BJ (cell line): ENCODE data around the gene AP1AR. TPM values are rescaled to one million over a fixed set of nuclear protein-coding genes. Genes with fewer than 3 reads are reported as not detected.

Experiments
- CTCF ChIA-PET: fragments of 350-600 bp; formaldehyde crosslinking; extraction: SDS; loops from one replicate; lab custom pipeline; 2021; ENCODE audit warnings: antibody characterized with exemption, inconsistent platforms; lab: Yijun Ruan, JAX
- POLR2A ChIA-PET: fragments of 300-600 bp; sonication (Branson Sonifier 250); formaldehyde crosslinking; extraction: SDS; loops from one replicate; lab custom pipeline; 2021; ENCODE audit warnings: antibody characterized with exemption; lab: Charles Lee
- DNase-seq: peaks from one replicate; pipeline ENCODE4 v3.0.0-alpha.2; 2011; ENCODE audit warnings: low read depth
- H3K27me3 ChIP-seq: 2 replicates; pipeline ENCODE4 v1.6.0; 2011; ENCODE audit warnings: low read length; ENCODE audit not compliant: control insufficient read depth, insufficient read depth
- H3K36me3 ChIP-seq: 2 replicates; pipeline ENCODE4 v1.5.1; 2011; ENCODE audit warnings: low read length; ENCODE audit not compliant: control insufficient read depth, insufficient read depth
- H3K4me3 ChIP-seq: 2 replicates; pipeline ENCODE4 v1.5.1; 2011; ENCODE audit warnings: low read depth, mild to moderate bottlenecking, control low read depth, low read length
- CTCF ChIP-seq: IDR thresholded peaks from 2 replicates; pipeline ENCODE4 v1.5.1; 2011; ENCODE audit warnings: low read depth, mild to moderate bottlenecking, control low read depth, inconsistent platforms, low read length, moderate library complexity; ENCODE audit not compliant: insufficient read depth
- polyA plus RNA-seq: library from polyadenylated mRNA; depleted of rRNA; stranded (reverse); fragments of >200 nt; gene quantifications from 2 replicates; pipeline ENCODE4 v1.2.3, GENCODE V29; 2011

The AP1AR gene
- polyA plus RNA-seq, 1 experiment: 3.3 TPM

- Histone ChIP-seq H3K27me3 (no peaks in the 10 kb centered on the region), H3K36me3 (no peaks in the 10 kb centered on the region), H3K4me3 (no peak overlapping the region)
- no peak for TF ChIP-seq CTCF
- POLR2A ChIA-PET: no interaction called here
- CTCF ChIA-PET: no interaction called here
- no peak for DNase-seq
These were observed 20.6 kb downstream of the AP1AR start for GRCh38 chr4:112252234-112252633.

- DNase-seq: no peak
- TF ChIP-seq CTCF: no peak
- Histone ChIP-seq H3K4me3 (no peak overlapping the region), H3K27me3 (no peaks in the 10 kb centered on the region), H3K36me3 (no peaks in the 10 kb centered on the region)
- POLR2A ChIA-PET: no interaction called here
- CTCF ChIA-PET: no interaction called here
These were observed 21.9 kb downstream of the AP1AR start for GRCh38 chr4:112253382-112254000.

GRCh38 chr4:112257098-112257497, 25.5 kb downstream of the AP1AR start:
- TF ChIP-seq CTCF: no peak
- POLR2A ChIA-PET: interaction anchor here (0.6 kb wide), 1 partner anchor 9 kb away, joined by 3 read pairs; no protein-coding TSS in a partner anchor

GRCh38 chr4:112266823-112267222, 35.2 kb downstream of the AP1AR start:
- POLR2A ChIA-PET: interaction anchor here (0.6 kb wide), 1 partner anchor 18 kb away, joined by 7 read pairs; no protein-coding TSS in a partner anchor
- Histone ChIP-seq H3K36me3 (no peaks in the 10 kb centered on the region; the same call in 1 of the 2 replicates), H3K4me3 (no peak overlapping the region), H3K27me3 (no peaks in the 10 kb centered on the region)
- DNase-seq: no peak
- peak; percentile 59 for TF ChIP-seq CTCF
- CTCF ChIA-PET: interaction anchor here (0.9 to 2.7 kb wide), 9 partner anchors 7 to 189 kb away, joined by 3 to 13 read pairs (median 4); no protein-coding TSS in a partner anchor

More at GRCh38 chr4:112257098-112257497, 25.5 kb downstream of the AP1AR start:
- no peaks in the 10 kb centered on the region; the same call in 1 of the 2 replicates for H3K36me3 ChIP-seq
- CTCF ChIA-PET: interaction anchor here (0.8 to 1.0 kb wide), 2 partner anchors 157 to 158 kb away, joined by 3 to 7 read pairs; no protein-coding TSS in a partner anchor
- DNase-seq: no peak
- no peak overlapping the region for H3K4me3 ChIP-seq
- H3K27me3 ChIP-seq: no peaks in the 10 kb centered on the region

- no peak for DNase-seq
- Histone ChIP-seq H3K4me3 (no peak overlapping the region), H3K36me3 (no peaks in the 10 kb centered on the region), H3K27me3 (no peaks in the 10 kb centered on the region)
- TF ChIP-seq CTCF: no peak
- POLR2A ChIA-PET: no interaction called here
- CTCF ChIA-PET: interaction anchor here (0.6 kb wide), 1 partner anchor 34 kb away, joined by 3 read pairs; no protein-coding TSS in a partner anchor
These were observed 38.5 kb downstream of the AP1AR start for GRCh38 chr4:112270051-112270450.
